ENCODE results near the gene ERAP2. TPM values are rescaled to one million over a fixed set of nuclear protein-coding genes. Genes with fewer than 3 reads are reported as not detected.
A peak's percentile ranks its signal among the peaks of the same experiment; 100 is the strongest.

Gene ERAP2
- total RNA-seq, 1 experiment from 2014 or later, result 97.0 TPM

- DNase-seq (ENCODE audit: low spot score), result no peak
Observed at GRCh38 chr5:96931605-96932004, 55.3 kb downstream of the ERAP2 start.

GRCh38 chr5:96932026-96932425 is 55.7 kb downstream of the ERAP2 start:
- DNase-seq (ENCODE audit: low spot score), result no peak

DNA sequence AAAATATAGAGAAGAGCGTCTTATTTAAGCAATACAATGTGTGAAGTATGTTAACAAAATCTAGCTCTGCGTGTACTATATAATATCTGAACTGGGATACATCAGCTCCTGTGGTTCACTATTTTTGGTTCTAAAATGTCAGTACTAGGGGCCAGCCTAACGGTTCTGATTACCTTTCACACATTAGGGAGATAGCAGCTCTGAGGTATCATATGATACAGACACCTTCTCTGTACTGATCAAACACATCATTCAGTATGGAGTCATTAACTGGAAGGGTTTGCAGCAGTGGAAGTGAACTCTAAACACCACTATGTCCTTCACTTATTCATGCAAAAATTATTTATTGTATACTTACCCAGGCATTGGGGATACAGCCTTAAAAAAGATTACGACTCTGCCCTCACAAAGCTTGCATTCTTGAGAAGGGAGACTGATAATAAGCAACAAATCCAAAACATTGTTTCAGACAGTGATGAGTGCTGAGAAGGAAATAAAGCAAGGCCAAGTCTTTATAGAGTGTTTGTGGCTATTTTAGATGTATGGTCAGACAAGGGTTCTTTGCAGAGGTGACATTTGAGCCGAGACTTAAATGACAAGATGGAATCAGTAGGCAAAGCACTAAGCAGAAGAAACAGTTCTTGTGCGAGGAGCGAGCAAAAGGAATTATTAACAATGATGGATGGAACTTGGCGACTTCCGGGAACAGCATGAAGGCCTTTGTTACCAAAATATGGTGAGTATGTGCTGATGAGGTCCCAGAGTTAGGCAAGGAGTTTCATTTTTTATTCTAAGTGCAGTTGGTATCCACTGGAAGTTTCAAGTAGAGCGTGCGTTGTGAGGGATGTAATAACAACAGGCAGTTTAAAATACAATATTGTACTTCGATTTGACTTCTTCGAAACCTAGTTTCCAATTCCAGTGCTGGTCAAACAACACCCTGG is 57.7 kb downstream of the ERAP2 start:
- peak; percentile 6 for DNase-seq (ENCODE audit: low spot score)

GRCh38 chr5:96934708-96935558 is 58.6 kb downstream of the ERAP2 start:
- peak; percentile 94 for DNase-seq (ENCODE audit: low spot score)

GRCh38 chr5:96935559-96936430 is 59.5 kb downstream of the ERAP2 start, which contains the start of gene LNPEP:
TSS of gene LNPEP (plus strand) at chr5:96936080. CDS start at chr5:96936156, 76 bp downstream.
- DNase-seq (ENCODE audit: low spot score), result peak; percentile 96

- peak; percentile 37 for DNase-seq (ENCODE audit: low spot score)
Observed at GRCh38 chr5:96936431-96937320, 60.4 kb downstream of the ERAP2 start.

DNA sequence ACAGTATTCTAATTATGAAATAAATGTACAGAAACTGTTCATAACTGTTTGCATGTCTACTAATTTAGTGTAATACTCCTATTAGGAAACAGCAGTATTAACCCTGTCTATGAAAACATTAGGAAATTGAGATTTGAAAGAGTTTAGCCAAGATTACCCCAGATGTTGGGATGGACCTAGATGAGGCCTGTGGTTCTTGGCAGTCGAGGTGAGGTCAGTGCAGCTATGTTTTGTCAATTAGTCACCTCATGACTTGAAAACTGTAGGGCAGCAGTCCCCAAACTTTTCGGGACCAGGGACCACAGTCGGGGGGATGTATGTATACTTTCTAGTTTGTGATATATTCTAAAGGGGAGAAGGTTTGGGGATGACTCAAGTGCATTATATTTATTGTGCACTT is 64.3 kb downstream of the ERAP2 start:
- no peak for DNase-seq (ENCODE audit: low spot score)

DNA sequence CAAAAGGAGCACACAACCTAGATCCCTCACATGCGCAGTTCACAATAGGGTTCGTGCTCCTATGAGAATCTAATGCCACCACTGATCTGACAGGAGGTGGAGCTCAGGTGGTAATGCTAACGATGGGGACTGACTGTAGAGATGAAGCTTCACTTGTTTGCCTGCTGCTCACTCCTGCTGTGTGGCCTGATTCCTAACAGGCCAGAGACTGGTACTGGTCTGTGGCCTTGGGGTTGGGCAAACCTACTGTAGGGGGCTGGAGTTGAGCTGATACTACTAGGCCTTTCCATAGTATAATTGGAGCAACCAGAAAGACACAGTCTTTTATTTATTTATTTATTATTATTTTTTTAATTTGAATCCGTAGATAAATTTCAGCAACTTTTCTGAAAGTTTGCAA is 64.8 kb downstream of the ERAP2 start:
- DNase-seq (ENCODE audit: low spot score), result no peak

DNA sequence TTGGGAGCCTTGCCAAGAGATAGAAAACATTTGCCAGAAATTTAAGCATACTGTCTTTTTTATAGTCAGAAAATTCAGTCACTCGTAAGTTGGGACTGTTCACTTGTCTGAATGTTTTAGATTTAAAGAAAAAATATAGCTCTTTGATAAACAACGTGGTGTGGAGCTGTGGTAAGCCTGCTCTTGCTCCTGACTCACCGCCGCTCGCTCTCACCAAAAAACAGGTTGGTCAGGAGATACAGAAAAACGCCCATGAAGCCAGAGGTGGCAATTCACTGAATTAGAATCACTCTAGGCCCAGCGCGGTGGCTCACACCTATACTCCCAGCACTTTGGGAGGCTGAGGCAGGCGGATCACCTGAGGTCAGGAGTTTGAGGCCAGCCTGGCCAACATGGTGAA is 65.8 kb downstream of the ERAP2 start:
- DNase-seq (ENCODE audit: low spot score), result no peak

DNA sequence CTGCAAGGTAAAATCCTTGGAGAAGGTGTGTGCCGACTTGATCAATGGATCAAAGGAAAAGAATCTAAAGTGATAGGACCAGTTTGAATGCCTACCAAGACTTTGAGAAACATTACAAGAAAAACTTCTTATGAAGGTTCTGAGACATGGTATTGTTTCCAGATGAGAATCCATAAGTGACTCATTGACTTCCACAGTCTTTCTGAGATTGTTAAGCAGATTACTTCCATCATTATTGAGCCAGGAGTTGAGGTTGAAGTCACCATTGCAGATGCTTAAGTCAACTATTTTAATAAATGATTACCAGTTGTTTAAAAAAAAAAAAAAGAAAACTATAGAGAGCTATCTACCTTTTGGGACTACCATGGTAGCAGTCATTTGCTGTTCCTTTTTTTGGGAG is 66.6 kb downstream of the ERAP2 start:
- DNase-seq (ENCODE audit: low spot score), result no peak

DNA sequence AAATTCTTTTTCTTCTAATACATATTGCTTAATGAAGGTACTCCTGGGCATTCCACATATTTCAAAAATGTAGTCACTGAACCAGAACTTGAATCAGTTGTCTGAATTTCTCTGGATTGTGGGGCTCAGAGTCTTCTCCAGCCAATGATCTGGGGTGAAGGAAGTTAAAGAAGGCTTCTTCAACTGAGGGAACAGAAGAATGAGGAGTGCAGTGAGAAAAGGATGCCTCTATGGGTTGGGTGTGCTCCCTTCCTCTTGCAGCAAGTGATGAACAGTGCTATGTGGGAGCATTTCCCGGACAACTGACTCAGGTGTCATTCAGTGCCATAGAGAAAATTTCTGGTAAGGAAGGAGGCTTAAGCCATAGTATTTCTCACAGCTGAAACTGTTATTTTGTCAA is 67.5 kb downstream of the ERAP2 start:
- no peak for DNase-seq (ENCODE audit: low spot score)

GRCh38 chr5:96945144-96945897 is 69.0 kb downstream of the ERAP2 start:
- DNase-seq (ENCODE audit: low spot score), result no peak

DNA sequence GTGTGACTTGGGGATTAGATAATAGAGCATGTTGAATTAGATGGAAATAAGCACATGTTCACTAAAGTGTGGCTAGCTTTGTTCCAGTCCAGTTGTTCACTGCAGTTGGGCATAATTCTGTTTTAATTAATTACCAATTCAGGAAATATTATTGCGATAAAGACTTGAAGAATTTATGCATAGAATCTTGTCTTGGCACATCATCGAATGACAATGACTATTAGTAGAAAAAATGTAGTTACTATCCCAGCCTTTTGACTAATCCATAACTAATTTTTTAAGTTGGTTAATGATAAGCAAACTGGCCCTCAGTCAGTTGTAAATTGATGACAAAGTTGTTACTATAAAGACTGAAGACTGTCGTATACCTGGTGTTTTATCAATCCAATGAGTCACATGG is 70.1 kb downstream of the ERAP2 start:
- DNase-seq (ENCODE audit: low spot score), result no peak

- no peak for DNase-seq (ENCODE audit: low spot score)
Observed at GRCh38 chr5:96952118-96952750, 75.9 kb downstream of the ERAP2 start.

DNA sequence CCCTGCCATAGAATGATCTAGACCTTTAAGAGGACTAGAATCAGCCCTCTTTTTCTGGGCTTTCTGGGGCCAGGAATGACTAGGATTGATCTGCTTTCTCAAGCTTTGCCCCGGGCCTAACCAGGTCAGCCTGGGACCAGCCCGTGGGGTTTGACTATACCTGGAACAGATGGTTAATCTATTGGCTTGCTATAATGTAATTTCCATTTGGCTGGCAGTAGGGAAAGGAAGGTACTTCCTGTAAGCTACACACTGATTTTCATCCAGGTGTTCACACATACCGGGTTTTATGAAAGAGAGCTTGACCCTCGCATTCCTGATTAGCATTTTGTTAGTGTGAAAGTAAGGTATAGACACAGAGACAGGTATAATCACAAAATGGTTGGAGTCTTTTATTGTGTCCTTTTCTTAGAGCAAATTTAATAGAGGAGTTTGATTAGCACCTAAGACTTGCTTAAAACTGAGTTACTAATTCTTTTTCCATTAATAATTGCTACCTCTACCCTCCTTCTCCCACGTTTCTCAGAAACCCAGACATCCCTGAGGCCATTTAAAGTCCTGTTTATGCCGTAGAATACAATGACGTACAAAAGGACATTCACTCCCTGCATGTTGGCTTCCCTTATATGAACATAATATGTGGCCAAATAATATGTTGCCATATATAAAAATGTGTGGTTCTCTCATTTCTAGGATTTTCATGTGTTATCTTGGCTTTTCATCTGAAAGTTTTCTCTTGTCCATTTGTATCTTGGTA is 76.9 kb downstream of the ERAP2 start:
- DNase-seq (ENCODE audit: low spot score), result no peak

GRCh38 chr5:96957254-96958049 is 81.2 kb downstream of the ERAP2 start:
- DNase-seq (ENCODE audit: low spot score), result no peak

DNA sequence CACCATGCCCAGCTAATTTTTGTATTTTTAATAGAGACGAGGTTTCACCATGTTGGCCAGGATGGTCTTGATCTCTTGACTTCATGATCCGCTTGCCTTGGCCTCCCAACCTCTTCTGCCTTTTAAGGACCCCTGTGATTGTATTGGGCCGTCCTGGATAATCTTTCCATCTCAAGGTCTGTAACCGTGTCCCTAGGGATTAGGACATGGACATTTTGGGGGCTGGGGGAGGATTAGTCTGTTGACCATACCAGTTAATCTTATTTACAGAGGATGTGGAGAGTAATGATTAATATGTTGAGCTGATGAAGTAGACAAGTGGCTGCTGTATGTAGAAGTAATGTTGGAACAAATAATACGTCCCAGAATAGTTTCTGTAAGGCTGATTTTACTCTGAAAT is 82.7 kb downstream of the ERAP2 start:
- DNase-seq (ENCODE audit: low spot score), result no peak

GRCh38 chr5:96961053-96961452 is 84.8 kb downstream of the ERAP2 start:
- DNase-seq (ENCODE audit: low spot score), result no peak
